K562 (cell line): ENCODE measurements around the gene SNRPD2. TPM values are rescaled to one million over a fixed set of nuclear protein-coding genes. Genes with fewer than 3 reads are reported as not detected.

Experiments
- BCOR ChIP-seq: fragments of 450-650 bp; IDR thresholded peaks from 2 replicates; pipeline ENCODE4 v1.6.1; 2016
- MGA ChIP-seq: fragments of 450-650 bp; IDR thresholded peaks from 2 replicates; pipeline ENCODE4 v1.6.1; 2016; ENCODE audit warnings: mild to moderate bottlenecking, moderate library complexity
- RBM25 ChIP-seq: fragments of 200-400 bp; formaldehyde crosslinking; IDR thresholded peaks from 2 replicates; pipeline ENCODE4 v1.6.1; 2018; ENCODE audit warnings: low read length, low read depth, moderate library complexity; ENCODE audit not compliant: severe bottlenecking
- SP2 ChIP-seq: IDR thresholded peaks from 2 replicates; pipeline ENCODE4 v1.6.1; 2011; ENCODE audit warnings: mild to moderate bottlenecking, low read depth, low read length, moderate library complexity; ENCODE audit not compliant: poor library complexity, severe bottlenecking; ENCODE audit errors: extremely low read depth
- ZBTB17 ChIP-seq: fragments of 450-650 bp; formaldehyde crosslinking; IDR thresholded peaks from 2 replicates; pipeline ENCODE4 v1.4.0; 2020; ENCODE audit warnings: mild to moderate bottlenecking
- ZNF444 ChIP-seq: fragments of 250-450 bp; sonication (Bioruptor Pico); IDR thresholded peaks from 2 replicates; pipeline ENCODE4 v1.4.0; 2020; ENCODE audit warnings: mild to moderate bottlenecking, moderate library complexity
- polyA plus RNA-seq, 8 experiments: library from polyadenylated mRNA; depleted of rRNA in 4 of 8; stranded (reverse) in 5 of 8; unstranded in 3 of 8; fragments of >200 nt; fragmentation: Nextera tagmentation in 2 of 8; fragmentation: Illumina TruSeq in 1 of 8; extraction: Ambion mirVana in 2 of 8; extraction: Trizol in 1 of 8; gene quantifications; 2 replicates each; pipeline versions ENCODE4 v1.2.1 to v1.2.3, GENCODE V29; 2011 to 2014; ENCODE audit warnings: inconsistent platforms in 1 of 8, missing spikeins in 1 of 8
- total RNA-seq, 7 experiments: library from RNA; depleted of rRNA in 6 of 7; stranded (reverse); fragments of >200 nt in 6 of 7; fragmentation: Illumina TruSeq in 2 of 7; extraction: Trizol in 2 of 7; gene quantifications; 2 replicates each; pipeline versions ENCODE4 v1.2.1 to v1.2.3, GENCODE V29; 2011 to 2021; ENCODE audit warnings: low replicate concordance in 1 of 7

The SNRPD2 gene
- total and polyA plus RNA-seq, 9 of the 15 experiments (the other 6 are each of a cell fraction or from before 2014, with no cell fraction given): 728 to 4,411 (median 1,029) TPM

DNA sequence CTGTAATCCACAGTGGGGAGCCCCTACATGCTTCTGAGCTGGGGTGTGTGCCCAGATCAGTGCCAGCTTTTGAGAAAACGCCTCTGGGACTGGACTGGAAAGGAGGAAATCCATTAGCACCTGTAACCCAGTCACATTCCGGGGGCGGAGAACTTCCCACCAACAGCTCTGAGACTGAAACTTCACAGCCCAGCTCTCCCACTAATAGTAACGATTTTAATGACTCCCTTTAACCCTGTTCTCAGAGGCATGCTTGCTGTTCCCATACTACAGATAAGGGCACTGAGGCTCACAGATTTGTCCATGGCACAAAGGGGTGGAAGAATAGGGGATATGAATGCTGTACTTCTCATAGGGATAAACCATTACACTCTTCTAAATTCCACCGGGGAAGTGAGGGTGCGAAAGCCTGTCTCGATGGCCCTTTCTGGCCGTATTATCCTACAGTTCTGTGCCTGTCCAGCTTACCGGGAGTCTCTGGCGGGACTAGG lies 38.1 kb upstream of the SNRPD2 start (continued):
- no peak for TF ChIP-seq MGA
- TF ChIP-seq ZBTB17 (CRISPR knock-in tag): no peak
- TF ChIP-seq ZNF444 (CRISPR knock-in tag): no peak
- peak; percentile 93 for TF ChIP-seq RBM25
- TF ChIP-seq SP2: no peak
- TF ChIP-seq BCOR: 0 out of 2 replicates have a peak, but pooled peaks have one; percentile 66
